CD4-positive, alpha-beta memory T cell (primary cell): ENCODE measurements around the gene ETS1. TPM values are rescaled to one million over a fixed set of nuclear protein-coding genes. Genes with fewer than 3 reads are reported as not detected.

Source experiments
- CTCF ChIA-PET: fragments of 350-600 bp; sonication (Branson Sonifier 250); formaldehyde crosslinking; loops from one replicate; lab custom pipeline; 2021; ENCODE audit warnings: inconsistent platforms; ENCODE audit not compliant: partially characterized antibody; lab: Charles Lee
- POLR2A ChIA-PET: fragments of 350-600 bp; sonication (Branson Sonifier 250); formaldehyde crosslinking; loops from one replicate; lab custom pipeline; 2021; ENCODE audit not compliant: partially characterized antibody; lab: Charles Lee
- DNase-seq, 5 donors: peaks; one replicate each; pipeline versions ENCODE4 v3.0.0 to v3.0.0-alpha.2; 2020 to 2022; ENCODE audit warnings: mixed read lengths in 1 of 5
- H3K27ac ChIP-seq: one replicate; pipeline ENCODE4 v1.7.0; 2013; ENCODE audit warnings: low read depth, low read length
- H3K27me3 ChIP-seq: 2 replicates; pipeline ENCODE4 v1.7.0; 2013; ENCODE audit warnings: mild to moderate bottlenecking, low read length, moderate library complexity; ENCODE audit not compliant: insufficient read depth
- H3K36me3 ChIP-seq: 2 replicates; pipeline ENCODE4 v1.7.0; 2013; ENCODE audit warnings: mild to moderate bottlenecking, low read length, moderate library complexity; ENCODE audit not compliant: insufficient read depth
- H3K4me1 ChIP-seq: 2 replicates; pipeline ENCODE4 v1.7.0; 2013; ENCODE audit warnings: mild to moderate bottlenecking, low read length, moderate library complexity; ENCODE audit not compliant: insufficient read depth
- H3K4me3 ChIP-seq, 2 donors: one replicate each; pipeline ENCODE4 v1.7.0; 2013; ENCODE audit warnings: low read length in 2 of 2, mild to moderate bottlenecking in 1 of 2
- H3K9me3 ChIP-seq, 2 donors: one replicate each; pipeline ENCODE4 v1.7.0; 2013; ENCODE audit warnings: low read length in 2 of 2, control low read depth in 1 of 2; ENCODE audit not compliant: control insufficient read depth in 1 of 2
- H3K27ac Mint-ChIP-seq, 7 donors: one replicate each; pipeline ENCODE4 v1.8.0; 2020 to 2021; ENCODE audit warnings: mixed read lengths in 7 of 7, mild to moderate bottlenecking in 6 of 7, inconsistent platforms in 3 of 7, moderate library complexity in 3 of 7
- H3K27me3 Mint-ChIP-seq, 2 donors: one replicate each; pipeline ENCODE4 v1.8.0; 2020 to 2021; ENCODE audit warnings: mixed read lengths in 2 of 2
- H3K36me3 Mint-ChIP-seq, 2 donors: one replicate each; pipeline ENCODE4 v1.8.0; 2020 to 2021; ENCODE audit warnings: mixed read lengths in 2 of 2, inconsistent platforms in 1 of 2, mild to moderate bottlenecking in 1 of 2
- H3K4me1 Mint-ChIP-seq, 4 donors: one replicate each; pipeline ENCODE4 v1.8.0; 2020 to 2021; ENCODE audit warnings: mixed read lengths in 4 of 4, mild to moderate bottlenecking in 1 of 4
- H3K4me3 Mint-ChIP-seq, 8 donors: one replicate each; pipeline ENCODE4 v1.8.0; 2020 to 2021; ENCODE audit warnings: mixed read lengths in 8 of 8, mild to moderate bottlenecking in 7 of 8, moderate library complexity in 6 of 8, inconsistent platforms in 3 of 8
- H3K9me3 Mint-ChIP-seq, 8 donors: one replicate each; pipeline ENCODE4 v1.8.0; 2020 to 2021; ENCODE audit warnings: mixed read lengths in 8 of 8, mild to moderate bottlenecking in 5 of 8, inconsistent platforms in 3 of 8, moderate library complexity in 1 of 8
- intact Hi-C: fragments of 100-400 bp; cut with micrococcal nuclease; formaldehyde crosslinking; loops from one replicate; pipeline ENCODE4 v1.15.1; 2023
- polyA plus RNA-seq, 2 donors: library from polyadenylated mRNA; unstranded; fragments of 300-500 nt; fragmentation: Illumina TruSeq; gene quantifications; one replicate each; pipeline ENCODE4 v1.2.3, GENCODE V29; 2021
- total RNA-seq, 2 experiments: library from RNA; stranded (reverse); gene quantifications; one replicate each; pipeline ENCODE4 v1.2.3, GENCODE V29; 2021

ETS1 gene
- total and polyA plus RNA-seq, 4 experiments from 2014 or later: 435 to 761 (median 593) TPM

GRCh38 chr11:128565881-128566280 is 21.5 kb downstream of the ETS1 start:
- Mint-ChIP-seq H3K27me3 (peaks cover 0 to under 1% of the 10 kb centered on the region in 2 donors), H3K36me3 (peaks cover 0 to 2% of the 10 kb centered on the region in 2 donors), H3K27ac (no peak overlapping the region), H3K4me3 (no peak overlapping the region), H3K9me3 (no peaks in the 10 kb centered on the region), H3K4me1 (peaks cover 5 to 15% (median 11%) of the 10 kb centered on the region in 4 donors)
- H3K9me3 ChIP-seq: no peaks in the 10 kb centered on the region
- no peaks in the 10 kb centered on the region for H3K36me3 ChIP-seq
- no peak overlapping the region for H3K27ac ChIP-seq
- peaks cover 7% of the 10 kb centered on the region for H3K4me1 ChIP-seq
- no peak for DNase-seq
- POLR2A ChIA-PET: interaction anchor here (0.6 kb wide), 1 partner anchor 207 kb away, joined by 3 read pairs; no protein-coding TSS in a partner anchor
- intact Hi-C loops: loop anchor here (5.0 kb wide), 1 partner anchor 34 kb away; no protein-coding TSS in a partner anchor
- CTCF ChIA-PET: no interaction called here
- no peak overlapping the region for H3K4me3 ChIP-seq
- no peaks in the 10 kb centered on the region for H3K27me3 ChIP-seq

- Mint-ChIP-seq H3K4me1 (peaks cover 10 to 20% (median 17%) of the 10 kb centered on the region in 4 donors), H3K4me3 (no peak overlapping the region), H3K27me3 (peaks cover 0 to 2% of the 10 kb centered on the region in 2 donors), H3K9me3 (no peaks in the 10 kb centered on the region), H3K36me3 (peaks cover 0 to 4% of the 10 kb centered on the region in 2 donors), H3K27ac (no peak overlapping the region)
- peaks cover 15% of the 10 kb centered on the region for H3K4me1 ChIP-seq
- H3K27me3 ChIP-seq: no peaks in the 10 kb centered on the region
- no peak overlapping the region for H3K27ac ChIP-seq
- H3K9me3 ChIP-seq: no peaks in the 10 kb centered on the region
- CTCF ChIA-PET: no interaction called here
- H3K4me3 ChIP-seq: no peak overlapping the region
- DNase-seq: no peak
- POLR2A ChIA-PET: interaction anchor here (0.7 kb wide), 1 partner anchor 259 kb away, joined by 3 read pairs; no protein-coding TSS in a partner anchor
- H3K36me3 ChIP-seq: no peaks in the 10 kb centered on the region
- intact Hi-C loops: loop anchor here (5.0 kb wide), 1 partner anchor 32 kb away; no protein-coding TSS in a partner anchor
Observed at GRCh38 chr11:128564642-128565245, 22.6 kb downstream of the ETS1 start.

- CTCF ChIA-PET: no interaction called here
- POLR2A ChIA-PET: interaction anchor here (0.7 kb wide), 1 partner anchor 260 kb away, joined by 3 read pairs; no protein-coding TSS in a partner anchor
- Mint-ChIP-seq H3K4me3 (no peak overlapping the region), H3K27me3 (peaks cover 0 to 2% of the 10 kb centered on the region in 2 donors), H3K27ac (no peak overlapping the region), H3K9me3 (no peaks in the 10 kb centered on the region), H3K4me1 (peaks cover 10 to 20% (median 17%) of the 10 kb centered on the region in 4 donors), H3K36me3 (peaks cover 0 to 4% of the 10 kb centered on the region in 2 donors)
- DNase-seq: no peak
- Histone ChIP-seq H3K4me3 (no peak overlapping the region), H3K27ac (no peak overlapping the region), H3K36me3 (no peaks in the 10 kb centered on the region), H3K4me1 (peaks cover 19% of the 10 kb centered on the region), H3K27me3 (no peaks in the 10 kb centered on the region), H3K9me3 (no peaks in the 10 kb centered on the region)
- intact Hi-C loops: no loop called here
Observed at GRCh38 chr11:128563942-128564641, 23.3 kb downstream of the ETS1 start.

GRCh38 chr11:128563308-128563707 is 24.1 kb downstream of the ETS1 start:
- no peak for DNase-seq
- no peaks in the 10 kb centered on the region for H3K9me3 Mint-ChIP-seq
- CTCF ChIA-PET: no interaction called here
- H3K27me3 Mint-ChIP-seq: peaks cover 0 to 2% of the 10 kb centered on the region in 2 donors
- Histone ChIP-seq H3K4me3 (no peak overlapping the region), H3K36me3 (no peaks in the 10 kb centered on the region), H3K27me3 (no peaks in the 10 kb centered on the region), H3K27ac (no peak overlapping the region), H3K9me3 (no peaks in the 10 kb centered on the region), H3K4me1 (peaks cover 16% of the 10 kb centered on the region)
- no peak overlapping the region for H3K27ac Mint-ChIP-seq
- no peak overlapping the region for H3K4me3 Mint-ChIP-seq
- intact Hi-C loops: no loop called here
- POLR2A ChIA-PET: no interaction called here
- peaks cover 0 to 4% of the 10 kb centered on the region in 2 donors for H3K36me3 Mint-ChIP-seq
- H3K4me1 Mint-ChIP-seq: peaks cover 10 to 16% (median 11%) of the 10 kb centered on the region in 4 donors

GRCh38 chr11:128559496-128560103 is 27.8 kb downstream of the ETS1 start:
- H3K36me3 ChIP-seq: no peaks in the 10 kb centered on the region
- H3K4me1 ChIP-seq: peaks cover 12% of the 10 kb centered on the region
- peaks cover 0 to 4% of the 10 kb centered on the region in 2 donors for H3K36me3 Mint-ChIP-seq
- H3K27ac ChIP-seq: no peak overlapping the region
- H3K27ac Mint-ChIP-seq: no peak overlapping the region
- H3K9me3 Mint-ChIP-seq: no peaks in the 10 kb centered on the region
- no peak overlapping the region for H3K4me3 ChIP-seq
- ChIA-PET POLR2A (no interaction called here), CTCF (no interaction called here)
- no peaks in the 10 kb centered on the region for H3K27me3 ChIP-seq
- DNase-seq: no peak
- H3K4me1 Mint-ChIP-seq: peaks cover 7 to 9% (median 8%) of the 10 kb centered on the region in 4 donors
- no peak overlapping the region for H3K4me3 Mint-ChIP-seq
- peaks cover 0 to 2% of the 10 kb centered on the region in 2 donors for H3K27me3 Mint-ChIP-seq
- intact Hi-C loops: no loop called here
- H3K9me3 ChIP-seq: no peaks in the 10 kb centered on the region

- Mint-ChIP-seq H3K4me3 (no peak overlapping the region), H3K27ac (no peak overlapping the region), H3K36me3 (no peaks in the 10 kb centered on the region), H3K27me3 (no peaks in the 10 kb centered on the region), H3K4me1 (peaks cover 32 to 42% (median 36%) of the 10 kb centered on the region in 4 donors), H3K9me3 (no peaks in the 10 kb centered on the region)
- Histone ChIP-seq H3K4me3 (no peak overlapping the region), H3K27ac (no peak overlapping the region), H3K4me1 (peaks cover 48% of the 10 kb centered on the region), H3K9me3 (no peaks in the 10 kb centered on the region), H3K27me3 (no peaks in the 10 kb centered on the region), H3K36me3 (no peaks in the 10 kb centered on the region)
- intact Hi-C loops: no loop called here
- ChIA-PET CTCF (interaction anchor here (1.6 to 3.4 kb wide), 2 partner anchors 25 to 75 kb away, joined by 6 to 19 read pairs; no protein-coding TSS in a partner anchor), POLR2A (interaction anchor here (0.6 to 4.9 kb wide), 5 partner anchors 17 to 232 kb away, joined by 3 to 40 read pairs (median 3); no protein-coding TSS in a partner anchor)
- no peak for DNase-seq
Observed at GRCh38 chr11:128555606-128556005, 31.8 kb downstream of the ETS1 start.
